Measurements from ENCODE around the gene SULT1A1.
"Not testable (repeated sequence)": the region's sequence is repeated elsewhere in the genome, so short reads cannot be mapped to it uniquely, and the experiment has no call there.

The SULT1A1 gene

DNA sequence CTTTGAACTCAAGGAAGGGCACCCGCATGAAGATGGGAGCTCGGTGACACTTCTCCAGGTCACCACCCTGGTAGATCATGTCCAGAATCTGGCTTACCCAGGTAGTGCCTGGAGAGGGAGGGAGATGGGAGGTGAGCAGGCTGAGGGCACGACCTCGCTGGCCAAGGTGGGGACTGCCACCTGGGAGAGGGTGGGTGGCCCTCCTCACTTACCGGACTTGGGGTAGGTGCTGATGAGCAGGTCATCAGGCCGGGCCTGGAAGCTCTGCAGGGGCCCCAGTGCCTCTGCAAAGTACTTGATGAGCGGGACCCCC lies 1.4 kb downstream of the SULT1A1 start:
- DNase-seq, result not testable (repeated sequence)

DNA sequence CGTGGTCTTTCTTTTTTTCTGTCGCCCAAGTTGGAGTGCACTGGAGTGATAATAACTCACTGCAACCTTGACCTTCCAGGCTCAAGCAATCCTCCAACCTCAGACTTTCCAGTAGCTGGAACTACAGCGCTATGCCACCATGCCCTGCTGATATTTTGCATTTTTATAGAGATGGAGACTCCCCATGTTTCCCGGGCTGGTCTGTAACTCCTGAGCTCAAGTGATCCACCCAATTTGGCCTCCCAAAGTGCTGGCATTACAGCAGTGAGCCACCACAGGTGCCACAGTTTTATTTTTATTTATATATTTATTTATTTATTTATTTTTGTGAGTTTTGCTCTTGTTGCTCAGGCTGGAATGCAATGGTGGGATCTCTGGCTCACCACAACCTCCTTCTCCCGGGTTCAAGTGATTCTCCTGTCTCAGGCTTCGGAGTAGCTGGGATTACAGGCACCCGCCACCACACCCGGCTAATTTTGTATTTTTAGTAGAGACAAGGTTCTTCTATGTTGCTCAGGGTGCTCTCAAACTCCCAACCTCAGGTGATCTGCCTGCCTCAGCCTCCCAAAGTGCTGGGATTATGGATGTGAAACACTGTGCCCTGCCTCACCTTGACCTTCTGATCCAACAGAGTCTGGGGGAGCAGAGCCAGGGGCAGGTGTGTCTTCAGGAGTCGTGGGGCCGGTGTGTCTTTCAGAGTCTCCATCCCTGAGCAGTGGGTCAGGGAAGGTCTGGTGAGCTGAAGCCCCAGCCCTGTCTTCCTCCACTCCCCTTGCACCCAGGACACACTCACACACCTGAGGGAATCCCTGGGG lies 2.0 kb downstream of the SULT1A1 start:
- DNase-seq, result not testable (repeated sequence)

DNA sequence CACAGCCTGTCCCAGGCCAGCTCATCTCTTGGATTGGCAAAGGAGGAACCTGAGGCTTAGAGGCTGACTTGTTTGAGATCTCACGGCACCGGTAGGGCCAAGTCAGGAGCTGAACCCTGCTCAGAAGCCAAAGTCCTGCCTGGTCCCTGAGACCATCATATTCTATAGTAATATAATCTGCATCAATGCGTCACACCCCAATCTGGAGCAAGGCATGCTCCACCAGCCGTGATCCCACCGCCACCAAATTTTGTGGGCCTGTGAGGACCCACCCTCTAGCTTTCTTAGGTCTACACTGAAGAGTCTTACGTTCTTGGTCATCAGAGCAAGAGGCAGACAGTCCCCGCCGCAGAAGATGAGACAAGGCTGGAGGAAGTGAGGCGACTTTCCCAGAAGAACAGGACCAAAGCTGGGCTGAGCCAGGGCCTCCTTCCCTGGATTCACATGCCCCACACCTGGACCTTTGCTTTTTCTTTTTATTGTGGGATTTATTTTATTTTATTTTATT lies 2.7 kb downstream of the SULT1A1 start:
- no peak for DNase-seq

DNA sequence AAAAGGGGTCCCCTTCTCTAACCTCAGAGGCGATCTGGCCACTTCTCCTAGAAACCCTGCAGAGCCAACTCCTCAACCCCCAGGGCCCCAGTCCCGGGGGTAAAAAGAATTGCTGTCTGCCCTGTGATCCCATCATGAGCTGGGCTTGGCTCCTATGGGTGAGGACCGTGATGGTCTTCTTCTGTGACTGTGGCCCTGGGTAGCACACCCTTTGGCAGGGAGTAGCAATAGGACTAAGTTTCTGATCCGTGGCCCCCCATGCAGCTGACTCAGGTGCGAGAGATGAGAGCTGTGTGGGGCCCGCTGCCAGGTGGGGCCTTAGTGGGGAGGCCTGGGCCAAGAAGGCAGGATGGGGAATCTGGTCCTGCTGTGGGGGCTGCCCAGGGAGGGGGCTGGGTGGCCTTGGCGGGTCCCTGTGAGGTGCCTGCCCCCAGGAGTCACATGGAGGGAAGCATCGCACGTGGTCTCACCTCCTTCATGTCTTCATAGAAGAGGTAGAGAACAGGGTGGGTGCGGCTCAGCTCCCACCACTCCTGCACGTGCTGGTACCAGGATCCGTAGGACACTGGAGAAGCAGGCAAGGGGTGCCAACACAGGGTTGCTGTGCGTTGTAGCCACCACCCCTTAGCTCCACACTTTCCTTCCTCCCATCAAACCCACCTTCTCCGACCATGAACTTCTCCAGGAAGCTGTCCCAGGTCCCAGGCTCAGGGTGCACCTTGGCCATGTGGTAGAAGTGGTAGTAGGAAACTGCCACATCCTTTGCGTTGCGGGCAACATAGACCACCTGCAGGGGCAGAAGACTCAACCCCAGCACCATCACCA lies 3.3 kb downstream of the SULT1A1 start:
- no peak for DNase-seq

DNA sequence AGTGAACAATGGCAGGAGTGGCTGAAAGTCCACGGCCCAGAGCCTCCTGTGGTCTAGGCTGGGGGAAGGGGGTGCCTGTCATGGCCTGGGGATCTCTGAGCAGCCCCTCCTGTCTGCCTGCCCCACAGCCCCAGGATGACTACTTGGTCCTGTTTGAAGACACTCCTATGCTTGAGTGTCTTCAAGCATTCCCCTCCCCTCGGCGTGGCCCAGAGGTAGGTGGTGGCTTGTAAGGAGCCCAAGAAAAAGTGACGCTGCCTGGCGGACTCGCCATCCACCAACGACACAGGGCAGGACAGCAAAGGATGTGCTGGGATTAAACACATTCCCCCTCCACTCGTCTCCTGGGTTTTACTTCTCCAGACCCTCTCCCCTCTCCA lies 5.7 kb downstream of the SULT1A1 start:
- DNase-seq, result no peak

DNA sequence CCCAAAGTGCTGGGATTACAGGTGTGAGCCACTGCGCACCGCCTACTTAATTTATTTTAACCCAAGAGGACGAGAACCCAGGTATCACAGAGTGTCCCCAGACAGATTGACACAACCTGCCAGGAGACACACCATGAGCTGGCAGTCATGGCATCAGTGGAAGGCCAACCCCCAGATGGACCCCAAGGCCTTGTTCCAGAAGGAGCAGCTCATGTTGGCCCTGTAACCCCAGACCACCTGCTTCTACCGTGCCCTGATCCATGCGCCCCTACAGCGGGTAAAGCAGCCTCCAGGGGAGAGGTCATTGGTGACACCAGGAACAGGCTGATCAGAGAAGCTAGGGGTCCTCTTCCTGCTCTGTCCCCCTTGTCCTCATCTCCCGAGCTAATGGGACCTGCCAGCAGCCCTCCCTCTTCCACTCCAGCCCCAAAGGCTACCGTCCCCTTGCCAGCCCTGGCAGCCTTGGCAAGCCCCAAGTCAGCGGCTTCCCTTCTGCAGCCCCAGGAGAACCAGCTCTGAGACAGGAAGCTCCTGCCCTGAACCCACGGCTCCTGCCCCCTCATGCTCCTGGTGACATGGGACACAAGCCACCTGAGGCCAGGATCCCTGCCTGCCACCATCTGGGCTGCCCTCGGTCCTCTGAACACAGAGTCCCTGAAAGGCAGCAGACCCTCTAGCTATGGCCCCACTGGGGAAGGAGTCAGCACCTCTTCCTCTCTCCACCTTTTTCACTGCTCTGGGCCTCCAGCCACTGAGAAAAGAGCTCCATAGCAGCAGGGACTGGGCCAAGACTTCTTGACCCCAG lies 6.3 kb downstream of the SULT1A1 start:
- DNase-seq, result no peak

DNA sequence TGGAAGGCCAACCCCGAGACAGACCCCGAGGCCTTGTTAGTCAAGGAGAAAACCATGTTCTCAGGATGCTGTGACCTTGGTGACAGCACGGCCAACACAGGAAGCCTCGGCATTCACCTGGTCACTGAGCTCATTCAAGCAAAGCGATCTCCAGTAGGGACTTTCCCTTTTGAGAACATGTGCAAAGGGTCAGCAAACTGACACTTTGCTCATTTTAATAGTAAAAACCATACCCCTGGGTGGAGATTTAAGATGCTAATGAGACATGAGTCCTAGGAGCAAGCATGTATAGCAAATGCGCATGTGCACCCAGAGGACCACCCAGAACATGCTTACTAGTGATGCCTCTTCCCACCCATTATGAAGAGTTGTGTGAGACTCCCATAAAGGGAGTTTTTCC lies 7.3 kb downstream of the SULT1A1 start:
- DNase-seq, result no peak

DNA sequence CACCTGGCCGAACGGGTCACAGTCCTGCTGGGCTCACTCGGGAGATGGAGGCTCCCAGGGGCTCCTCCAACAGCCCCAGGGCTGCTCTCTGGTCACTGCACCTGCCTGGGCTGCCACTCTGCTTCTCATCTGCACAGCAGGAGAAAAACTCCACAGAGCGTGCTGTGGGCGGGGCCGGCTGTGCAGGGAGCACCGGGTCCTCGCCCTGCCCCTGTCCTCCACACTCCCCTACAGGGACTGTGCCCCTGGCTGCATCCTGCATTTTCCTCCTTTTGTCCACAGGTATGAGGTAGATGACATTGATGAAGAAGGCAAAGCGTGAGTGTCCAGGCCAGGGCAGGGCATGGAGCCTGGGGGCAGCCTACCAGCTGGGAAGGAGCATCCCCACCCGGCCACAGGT lies 7.8 kb downstream of the SULT1A1 start:
- not testable (repeated sequence) for DNase-seq

DNA sequence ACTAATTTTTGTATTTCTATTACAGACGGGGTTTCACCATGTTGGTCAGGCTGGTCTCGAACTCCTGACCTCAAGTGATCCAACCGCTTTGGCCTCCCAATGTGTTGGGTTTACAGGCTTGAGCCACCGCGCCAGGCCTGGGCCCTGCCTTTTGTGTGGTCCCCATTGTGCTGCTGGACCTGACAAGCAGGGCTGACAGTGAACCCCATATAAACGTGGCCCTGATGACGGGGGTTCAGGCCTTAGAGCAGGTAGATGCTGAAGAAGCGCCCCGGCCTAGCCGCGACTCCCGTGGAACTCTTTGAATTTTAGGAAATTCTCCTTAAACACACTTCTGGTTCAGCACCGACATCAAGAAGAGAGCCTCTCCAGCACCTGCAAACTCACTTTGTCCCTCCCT lies 8.3 kb downstream of the SULT1A1 start:
- DNase-seq, result not testable (repeated sequence)

DNA sequence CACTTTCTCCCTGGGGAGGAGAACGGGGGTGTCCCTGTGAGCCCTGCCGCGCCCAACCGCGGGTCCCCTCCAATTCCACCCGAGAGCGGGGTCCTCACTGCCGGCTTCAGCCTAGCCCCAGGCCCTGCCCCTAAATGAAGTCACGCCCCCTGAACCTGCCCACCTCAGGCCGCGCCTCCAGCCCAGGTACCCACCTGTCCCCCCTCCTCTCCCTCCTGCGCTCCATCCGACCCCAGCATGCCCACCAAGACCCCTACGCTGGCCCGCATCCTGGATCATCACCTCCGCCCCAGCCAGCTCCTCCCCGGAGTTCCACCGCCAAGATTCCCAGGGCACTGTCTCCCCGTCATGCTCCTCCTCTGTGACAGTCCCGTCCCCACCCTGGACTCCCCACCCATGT lies 8.9 kb downstream of the SULT1A1 start:
- not testable (repeated sequence) for DNase-seq

DNA sequence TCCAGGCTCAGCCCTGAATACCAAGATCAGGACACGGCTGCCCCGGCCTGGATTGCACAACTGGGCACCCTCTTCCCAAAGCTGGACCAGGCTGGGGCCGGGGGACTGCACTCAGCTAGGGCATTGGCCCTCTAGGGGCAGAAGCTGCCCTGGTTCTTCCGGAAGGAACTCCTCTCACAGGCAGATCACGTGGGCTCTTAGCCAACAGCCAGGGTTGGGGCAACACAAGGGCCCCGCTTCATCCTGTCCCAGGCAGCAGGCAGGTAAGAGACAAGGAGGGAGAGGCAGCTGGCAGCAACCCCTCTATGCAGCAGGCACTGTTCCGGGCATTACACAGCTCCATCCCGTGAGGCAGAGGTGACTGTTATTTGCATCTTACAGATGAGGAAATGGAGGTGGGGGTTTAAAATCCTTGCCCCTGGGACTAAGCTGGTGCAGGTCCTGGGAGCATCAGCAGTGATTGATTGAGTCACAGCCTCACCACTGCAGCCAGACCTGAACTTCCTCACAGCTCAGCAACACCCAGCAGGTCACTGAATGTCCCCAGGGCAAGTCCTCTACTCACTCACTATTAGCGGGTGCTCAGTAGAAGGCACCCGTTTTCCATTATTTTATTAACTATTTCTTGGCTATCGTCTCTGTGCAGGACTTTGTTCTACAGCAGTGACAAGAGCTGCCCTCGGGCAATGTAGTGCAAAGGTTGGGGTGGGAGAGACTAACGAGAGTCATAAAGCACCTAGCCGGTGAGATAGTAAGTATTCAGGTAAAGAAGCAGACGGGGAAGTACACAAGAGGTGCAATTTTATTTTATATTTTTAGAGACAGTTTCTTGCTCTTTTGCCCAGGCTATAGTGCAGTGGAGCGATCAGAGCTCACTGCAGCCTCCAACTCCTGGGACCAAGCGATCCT lies 10.2 kb downstream of the SULT1A1 start:
- DNase-seq, result not testable (repeated sequence)

DNA sequence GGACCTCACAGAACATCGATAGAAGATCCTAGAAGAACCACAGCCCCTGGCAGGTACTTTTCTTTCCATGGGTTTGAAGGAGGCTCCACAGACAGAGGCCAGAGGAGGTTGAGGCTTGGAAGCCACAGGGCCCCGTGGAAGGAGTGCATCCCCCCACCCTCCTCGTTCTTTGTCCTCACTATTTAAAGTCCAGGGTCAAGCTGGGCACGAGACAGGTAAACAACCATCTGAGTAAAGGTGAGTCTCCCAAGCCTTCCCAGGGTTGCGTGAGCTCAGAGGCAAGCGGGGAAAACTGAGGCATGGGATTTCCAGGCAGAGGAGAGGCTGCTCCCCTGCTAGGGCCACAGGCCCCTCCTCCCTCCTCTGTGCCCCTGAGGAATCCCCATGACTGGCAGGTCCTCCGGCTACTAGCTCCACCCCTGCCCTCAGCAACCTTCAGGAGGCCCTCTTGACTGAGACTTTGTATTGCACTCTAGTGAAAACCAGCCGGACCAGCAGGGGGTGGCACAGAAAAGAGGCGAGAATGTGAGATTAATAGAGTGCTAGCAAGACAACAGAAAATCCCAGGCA lies 12.1 kb downstream of the SULT1A1 start:
- DNase-seq, result no peak

DNA sequence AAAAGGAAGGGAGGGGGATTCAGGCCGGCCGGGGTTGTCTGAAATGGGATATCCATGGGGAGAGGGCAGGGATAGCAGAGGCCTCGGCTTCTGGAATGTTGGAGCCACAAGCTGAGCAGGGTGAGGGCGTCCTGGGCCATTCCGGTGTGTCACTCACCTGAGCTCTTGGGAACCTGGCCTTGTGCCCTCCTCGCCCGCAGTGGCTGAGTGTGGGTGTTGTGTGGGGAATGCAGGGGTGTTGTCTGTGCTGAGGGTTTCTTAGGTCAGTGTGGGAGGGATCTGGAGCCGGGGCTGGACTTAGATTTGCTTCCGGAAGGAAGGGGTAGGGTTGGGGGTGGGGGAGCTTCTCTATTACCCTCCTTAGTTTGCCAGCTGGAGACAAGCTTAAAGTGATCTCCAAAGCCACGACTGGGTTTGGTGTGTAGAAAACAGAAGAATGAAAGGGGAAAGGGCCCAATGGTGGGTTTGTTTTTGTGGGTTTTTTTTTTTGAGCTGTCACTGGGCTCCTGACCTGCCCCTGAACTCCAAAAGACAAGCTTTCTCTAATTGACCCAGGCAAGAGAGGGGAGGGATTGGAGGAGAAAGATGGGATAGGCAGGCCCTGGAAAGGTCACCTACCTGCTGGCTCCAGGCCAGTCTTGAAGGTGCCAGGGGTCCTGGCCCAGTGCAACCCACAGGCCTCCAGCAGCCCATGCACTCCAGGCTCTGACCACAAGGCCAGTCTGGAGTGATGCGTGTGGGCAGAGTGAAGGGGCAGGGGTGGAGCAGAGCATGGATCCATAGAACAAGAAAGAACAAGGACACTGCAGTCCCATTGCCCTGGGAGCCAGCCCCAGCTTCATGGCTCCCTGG lies 12.8 kb downstream of the SULT1A1 start, which contains the start of gene SULT1A2:
SULT1A2 (minus strand) TSS at position 211 of the 852 bp plus-strand sequence. CDS start 1,120 bp downstream, outside the sequence.
- DNase-seq, result no peak

DNA sequence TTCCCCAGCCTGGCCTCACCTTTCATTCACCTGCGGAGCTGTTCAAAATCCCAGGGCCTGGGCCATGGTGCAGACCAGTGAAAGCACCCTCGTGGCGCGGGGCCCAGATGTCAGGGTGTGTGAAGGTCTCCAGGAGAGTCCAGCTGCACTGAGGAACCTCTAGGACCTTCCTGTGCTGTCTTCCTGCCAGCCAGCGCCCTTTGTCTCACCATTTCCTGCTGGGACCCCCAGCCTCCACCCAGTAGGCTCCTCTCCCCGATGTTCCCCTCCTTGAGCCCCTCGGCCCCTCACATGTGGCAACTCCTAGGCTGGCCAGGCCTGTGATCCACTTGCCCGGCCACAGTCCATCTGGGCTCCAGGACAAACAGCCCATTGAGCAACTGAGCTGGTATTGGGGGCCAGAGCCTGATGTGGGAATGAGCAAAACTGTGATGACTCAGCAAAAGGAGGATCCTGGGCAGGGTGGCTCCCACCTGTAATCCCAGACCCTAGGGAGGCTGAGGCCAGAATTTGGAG lies 13.7 kb downstream of the SULT1A1 start:
- DNase-seq, result no peak

DNA sequence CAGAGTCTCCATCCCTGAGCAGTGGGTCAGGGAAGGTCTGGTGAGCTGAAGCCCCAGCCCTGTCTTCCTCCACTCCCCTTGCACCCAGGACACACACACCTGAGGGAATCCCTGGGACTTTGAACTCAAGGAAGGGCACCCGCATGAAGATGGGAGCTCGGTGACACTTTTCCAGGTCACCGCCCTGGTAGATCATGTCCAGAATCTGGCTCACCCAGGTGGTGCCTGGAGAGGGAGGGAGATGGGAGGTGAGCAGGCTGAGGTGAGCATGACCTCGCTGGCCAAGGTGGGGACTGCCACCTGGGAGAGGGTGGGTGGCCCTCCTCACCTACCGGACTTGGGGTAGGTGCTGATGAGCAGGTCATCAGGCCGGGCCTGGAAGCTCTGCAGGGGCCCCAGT lies 14.4 kb downstream of the SULT1A1 start:
- not testable (repeated sequence) for DNase-seq

DNA sequence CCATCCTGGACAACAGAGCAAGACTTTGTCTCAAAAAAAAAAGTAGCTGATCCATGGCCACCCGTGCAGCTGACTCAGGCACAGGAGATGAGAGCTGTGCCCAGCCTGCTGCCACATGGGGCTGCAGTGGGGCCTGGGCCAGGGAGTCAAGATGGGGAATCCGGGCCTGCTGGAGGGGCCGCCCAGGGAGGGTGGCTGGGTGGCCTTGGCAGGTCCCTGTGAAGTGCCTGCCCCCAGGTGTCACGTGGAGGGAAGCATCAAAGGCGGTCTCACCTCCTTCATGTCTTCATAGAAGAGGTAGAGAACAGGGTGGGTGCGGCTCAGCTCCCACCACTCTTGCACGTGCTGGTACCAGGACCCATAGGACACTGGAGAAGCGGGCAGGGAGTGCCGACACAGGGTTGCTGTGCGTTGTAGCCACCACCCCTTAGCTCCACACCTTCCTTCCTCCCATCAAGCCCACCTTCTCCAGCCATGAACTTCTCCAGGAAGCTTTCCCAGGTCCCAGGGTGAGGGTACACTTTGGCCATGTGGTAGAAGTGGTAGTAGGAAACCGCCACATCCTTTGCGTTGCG lies 16.8 kb downstream of the SULT1A1 start:
- no peak for DNase-seq

DNA sequence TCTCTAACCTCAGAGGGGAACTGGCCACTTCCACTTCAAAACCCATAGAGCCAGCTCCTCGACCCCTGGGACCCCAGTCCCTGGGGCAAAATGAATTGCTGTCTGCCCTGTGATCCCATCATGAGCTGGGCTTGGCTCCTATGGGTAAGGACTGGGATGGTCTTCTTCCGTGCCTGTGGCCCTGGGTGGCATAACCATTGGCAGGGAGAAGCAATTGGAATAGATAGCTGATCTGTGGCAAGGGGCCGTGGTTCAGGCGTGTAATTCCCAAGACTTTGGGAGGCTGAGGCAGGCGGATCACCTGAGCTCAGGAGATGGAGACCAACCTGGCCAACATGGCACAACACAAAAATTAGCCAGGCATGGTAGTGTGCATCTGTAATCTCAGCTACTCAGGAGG lies 17.3 kb downstream of the SULT1A1 start:
- no peak for DNase-seq

DNA sequence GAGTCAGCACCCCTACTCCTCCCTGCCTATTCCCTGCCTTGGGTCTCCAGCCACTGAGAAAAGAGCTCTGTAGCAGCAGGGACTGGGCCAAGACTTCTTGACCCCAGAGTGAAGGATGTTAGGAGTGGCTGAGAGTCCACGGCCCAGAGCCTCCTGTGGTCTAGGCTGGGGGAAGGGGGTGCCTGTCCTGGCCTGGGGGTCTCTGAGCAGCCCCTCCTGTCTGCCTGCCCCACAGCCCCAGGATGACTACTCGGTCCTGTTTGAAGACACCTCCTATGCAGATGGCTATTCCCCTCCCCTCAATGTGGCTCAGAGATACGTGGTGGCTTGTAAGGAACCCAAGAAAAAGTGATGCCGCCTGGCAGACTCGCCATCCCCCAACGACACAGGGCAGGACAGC lies 18.5 kb downstream of the SULT1A1 start:
- no peak for DNase-seq

DNA sequence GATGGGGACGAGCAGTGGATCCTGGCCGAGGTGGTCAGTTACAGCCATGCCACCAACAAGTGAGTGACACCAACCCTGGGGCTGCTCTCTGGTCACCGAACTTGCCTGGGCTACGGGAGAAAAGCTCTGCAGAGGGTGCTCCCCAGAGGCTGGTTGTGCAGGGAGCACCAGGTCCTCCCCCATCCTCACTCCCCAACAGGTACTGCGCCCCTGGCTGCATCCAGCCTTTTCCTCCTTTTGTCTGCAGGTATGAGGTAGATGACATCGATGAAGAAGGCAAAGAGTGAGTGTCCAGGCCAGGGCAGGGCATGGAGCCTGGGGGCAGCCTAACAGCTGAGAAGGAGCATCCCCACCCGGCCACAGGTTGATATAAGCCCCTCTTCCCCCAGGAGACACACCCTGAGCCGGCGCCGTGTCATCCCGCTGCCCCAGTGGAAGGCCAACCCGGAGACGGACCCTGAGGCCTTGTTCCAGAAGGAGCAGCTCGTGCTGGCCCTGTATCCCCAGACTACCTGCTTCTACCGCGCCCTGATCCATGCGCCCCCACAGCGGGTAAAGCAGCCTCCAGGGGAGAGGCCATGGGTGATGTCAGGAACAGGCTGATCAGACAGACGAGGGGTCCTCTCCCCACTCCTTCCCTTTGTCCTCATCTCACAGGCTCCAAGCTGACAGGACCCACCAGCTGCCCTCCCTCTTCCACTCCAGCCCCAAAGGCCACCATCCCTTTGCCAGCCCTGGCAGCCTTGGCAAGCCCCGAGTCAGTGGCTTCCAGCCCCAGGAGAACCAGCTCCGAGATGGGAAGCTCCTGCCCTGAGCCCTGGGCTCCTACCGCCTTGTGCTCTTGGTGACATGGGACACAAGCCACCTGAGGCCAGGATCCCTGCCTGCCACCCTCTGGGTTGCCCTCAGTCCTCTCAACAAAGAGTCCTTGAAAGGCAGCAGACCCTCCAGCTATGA lies 19.2 kb downstream of the SULT1A1 start:
- no peak for DNase-seq
